ENCODE data around the gene ATXN10.

Gene ATXN10

GRCh38 chr22:45863981-45864751, 192.5 kb downstream of the ATXN10 start:
- Histone ChIP-seq H3K4me2 (ENCODE audit: insufficient read depth, low read length) (no peak overlapping the region), H2AFZ (ENCODE audit: low read depth, low read length) (no peak overlapping the region), H4K20me1 (ENCODE audit: insufficient read depth, low read length) (peaks cover 14% of the 10 kb centered on the region), H3K79me2 (ENCODE audit: insufficient read depth, low read length) (no peaks in the 10 kb centered on the region), H3K9ac (ENCODE audit: low read depth, low read length) (no peak overlapping the region), H3K4me1 (ENCODE audit: insufficient read depth, low read length) (peaks cover 12% of the 10 kb centered on the region), H3K36me3 (ENCODE audit: insufficient read depth, low read length) (no peaks in the 10 kb centered on the region), H3K27ac (ENCODE audit: low read length) (no peak overlapping the region), H3K27me3 (ENCODE audit: insufficient read depth, low read length, poor library complexity) (no peaks in the 10 kb centered on the region), H3K4me3 (ENCODE audit: low read depth in 1 of 2, low read length in 2 of 2) (no peak overlapping the region), H3K9me3 (ENCODE audit: insufficient read depth, low read length, severe bottlenecking) (no peaks in the 10 kb centered on the region)
- DNase-seq (peak; percentile 77), ATAC-seq (ENCODE audit: insufficient read depth, low read depth) (peak; percentile 79)
- TF ChIP-seq CTCF (IDR thresholded peaks at IDR 0.05; ENCODE audit: borderline replicate concordance, extremely low read depth, low read length, poor library complexity, severe bottlenecking) (peak; percentile 97), EZH2 (IDR thresholded peaks at IDR 0.05; ENCODE audit: borderline replicate concordance, low read depth, low read length, severe bottlenecking) (no peak)

- DNase-seq (no peak), ATAC-seq (ENCODE audit: insufficient read depth, low read depth) (no peak)
- Histone ChIP-seq H3K4me3 (ENCODE audit: low read depth in 1 of 2, low read length in 2 of 2) (no peak overlapping the region), H3K27ac (ENCODE audit: low read length) (no peak overlapping the region), H3K9me3 (ENCODE audit: insufficient read depth, low read length, severe bottlenecking) (no peaks in the 10 kb centered on the region), H4K20me1 (ENCODE audit: insufficient read depth, low read length) (peaks cover 14% of the 10 kb centered on the region), H3K36me3 (ENCODE audit: insufficient read depth, low read length) (no peaks in the 10 kb centered on the region), H3K4me2 (ENCODE audit: insufficient read depth, low read length) (no peak overlapping the region), H3K9ac (ENCODE audit: low read depth, low read length) (no peak overlapping the region), H3K27me3 (ENCODE audit: insufficient read depth, low read length, poor library complexity) (no peaks in the 10 kb centered on the region), H3K79me2 (ENCODE audit: insufficient read depth, low read length) (no peaks in the 10 kb centered on the region), H3K4me1 (ENCODE audit: insufficient read depth, low read length) (peaks cover 12% of the 10 kb centered on the region), H2AFZ (ENCODE audit: low read depth, low read length) (no peak overlapping the region)
- TF ChIP-seq EZH2 (IDR thresholded peaks at IDR 0.05; ENCODE audit: borderline replicate concordance, low read depth, low read length, severe bottlenecking) (no peak), CTCF (IDR thresholded peaks at IDR 0.05; ENCODE audit: borderline replicate concordance, extremely low read depth, low read length, poor library complexity, severe bottlenecking) (no peak)
Measured at GRCh38 chr22:45864959-45865476, 193.4 kb downstream of the ATXN10 start.

- H3K27ac ChIP-seq (ENCODE audit: low read length) = no peak overlapping the region
- H3K9me3 ChIP-seq (ENCODE audit: insufficient read depth, low read length, severe bottlenecking) = no peaks in the 10 kb centered on the region
- peaks cover 14% of the 10 kb centered on the region for H4K20me1 ChIP-seq (ENCODE audit: insufficient read depth, low read length)
- DNase-seq (no peak), ATAC-seq (ENCODE audit: insufficient read depth, low read depth) (no peak)
- TF ChIP-seq CTCF (IDR thresholded peaks at IDR 0.05; ENCODE audit: borderline replicate concordance, extremely low read depth, low read length, poor library complexity, severe bottlenecking) = no peak
- TF ChIP-seq EZH2 (IDR thresholded peaks at IDR 0.05; ENCODE audit: borderline replicate concordance, low read depth, low read length, severe bottlenecking) = no peak
- no peaks in the 10 kb centered on the region for H3K27me3 ChIP-seq (ENCODE audit: insufficient read depth, low read length, poor library complexity)
- no peaks in the 10 kb centered on the region for H3K36me3 ChIP-seq (ENCODE audit: insufficient read depth, low read length)
- no peak overlapping the region for H3K4me3 ChIP-seq (ENCODE audit: low read depth in 1 of 2, low read length in 2 of 2)
- H3K79me2 ChIP-seq (ENCODE audit: insufficient read depth, low read length) = no peaks in the 10 kb centered on the region
- H3K9ac ChIP-seq (ENCODE audit: low read depth, low read length) = no peak overlapping the region
- H2AFZ ChIP-seq (ENCODE audit: low read depth, low read length) = no peak overlapping the region
- H3K4me2 ChIP-seq (ENCODE audit: insufficient read depth, low read length) = no peak overlapping the region
- H3K4me1 ChIP-seq (ENCODE audit: insufficient read depth, low read length) = peaks cover 12% of the 10 kb centered on the region
Measured at GRCh38 chr22:45865561-45866125, 194.0 kb downstream of the ATXN10 start.
